ENCODE data around the gene NRG2.

- no peak for TF ChIP-seq CTCF (IDR thresholded peaks at IDR 0.05)
- no peak for TF ChIP-seq POLR2A (IDR thresholded peaks at IDR 0.05)
These were observed 47.2 kb downstream of the NRG2 start for GRCh38 chr5:139995929-139996328.

All from adrenal gland (tissue), 5 donors.